Measurements from ENCODE around the gene KDM5A.
"Not testable (repeated sequence)": the region's sequence is repeated elsewhere in the genome, so short reads cannot be mapped to it uniquely, and the experiment has no call there.

Gene KDM5A

GRCh38 chr12:332581-333205 is 56.4 kb downstream of the KDM5A start:
- no peak for DNase-seq

GRCh38 chr12:331287-331686 is 57.8 kb downstream of the KDM5A start:
- DNase-seq, result no peak

GRCh38 chr12:325906-326305 is 63.2 kb downstream of the KDM5A start:
- no peak for DNase-seq

GRCh38 chr12:323507-323906 is 65.6 kb downstream of the KDM5A start:
- no peak for DNase-seq

- DNase-seq, result no peak
Observed at GRCh38 chr12:321606-322326, 67.4 kb downstream of the KDM5A start.

GRCh38 chr12:318759-319515 is 70.2 kb downstream of the KDM5A start:
- DNase-seq, result no peak

- no peak for DNase-seq
Observed at GRCh38 chr12:308511-308910, 80.6 kb downstream of the KDM5A start.

GRCh38 chr12:307406-307805 is 81.7 kb downstream of the KDM5A start:
- no peak for DNase-seq

- no peak for DNase-seq
Observed at GRCh38 chr12:304805-305204, 84.3 kb downstream of the KDM5A start.

- not testable (repeated sequence) for DNase-seq
Observed at GRCh38 chr12:302766-303165, 86.4 kb downstream of the KDM5A start.

- not testable (repeated sequence) for DNase-seq
Observed at GRCh38 chr12:300166-300565, 89.0 kb downstream of the KDM5A start.

GRCh38 chr12:299511-299910 is 89.6 kb downstream of the KDM5A start:
- DNase-seq, result not testable (repeated sequence)

GRCh38 chr12:298059-298458 is 91.1 kb downstream of the KDM5A start:
- DNase-seq, result not testable (repeated sequence)

GRCh38 chr12:295132-295531 is 94.0 kb downstream of the KDM5A start:
- DNase-seq, result no peak

GRCh38 chr12:293199-293598 is 95.9 kb downstream of the KDM5A start:
- DNase-seq, result no peak

GRCh38 chr12:292186-292585 is 96.9 kb downstream of the KDM5A start:
- no peak for DNase-seq

GRCh38 chr12:291153-291723 is 97.9 kb downstream of the KDM5A start:
- no peak for DNase-seq

- DNase-seq, result no peak
Observed at GRCh38 chr12:288687-289086, 100.4 kb downstream of the KDM5A start.

GRCh38 chr12:286531-287300 is 102.4 kb downstream of the KDM5A start:
- DNase-seq, result no peak

GRCh38 chr12:278046-278445 is 111.1 kb downstream of the KDM5A start:
- no peak for DNase-seq

- DNase-seq, result no peak
Observed at GRCh38 chr12:275812-276211, 113.3 kb downstream of the KDM5A start.

- no peak for DNase-seq
Observed at GRCh38 chr12:273382-273781, 115.7 kb downstream of the KDM5A start.

GRCh38 chr12:272942-273341 is 116.2 kb downstream of the KDM5A start:
- DNase-seq, result no peak
